A673 (cell line): Measurements from ENCODE around the gene MYORG. TPM values are rescaled to one million over a fixed set of nuclear protein-coding genes. Genes with fewer than 3 reads are reported as not detected.
A peak's percentile ranks its signal among the peaks of the same experiment; 100 is the strongest.

ENCODE experiments used
- BruUV-seq: library from RNA; stranded (reverse); fragments of 400-500 nt; replicated peaks from 2 replicates; lab custom pipeline; 2021; lab: Mats Ljungman, UMichigan
- CTCF ChIA-PET: fragments of 300-600 bp; sonication (Branson Sonifier 250); formaldehyde crosslinking; loops from one replicate; lab custom pipeline; 2022; ENCODE audit warnings: antibody characterized with exemption; lab: Charles Lee
- POLR2A ChIA-PET: fragments of 300-600 bp; sonication (Branson Sonifier 250); formaldehyde crosslinking; loops from one replicate; lab custom pipeline; 2022; ENCODE audit warnings: antibody characterized with exemption; ENCODE audit not compliant: low non-redundant PET; lab: Charles Lee
- DNase-seq: peaks from one replicate; pipeline ENCODE4 v3.0.0-alpha.2; 2015; ENCODE audit warnings: low spot score
- H3K27ac ChIP-seq: fragments of 200-600 bp; sonication (generic); 2 replicates; pipeline ENCODE4 v1.5.1; 2016; ENCODE audit warnings: mixed run types, low read depth, mild to moderate bottlenecking, mixed read lengths, antibody characterized with exemption, low read length; ENCODE audit not compliant: poor library complexity, severe bottlenecking
- H3K27me3 ChIP-seq: fragments of 200-600 bp; sonication (generic); replicated peaks from 2 replicates; pipeline ENCODE4 v1.6.1; 2017; ENCODE audit warnings: mixed run types, low read depth, mild to moderate bottlenecking, mixed read lengths, antibody characterized with exemption, low read length; ENCODE audit not compliant: insufficient read depth, poor library complexity
- H3K36me3 ChIP-seq: fragments of 200-600 bp; sonication (generic); 2 replicates; pipeline ENCODE4 v1.6.1; 2016; ENCODE audit warnings: mixed run types, mild to moderate bottlenecking, mixed read lengths, antibody characterized with exemption, low read length; ENCODE audit not compliant: insufficient read depth, poor library complexity, severe bottlenecking
- H3K4me1 ChIP-seq: fragments of 200-600 bp; sonication (generic); 2 replicates; pipeline ENCODE4 v1.6.1; 2017; ENCODE audit warnings: mixed run types, mild to moderate bottlenecking, mixed read lengths, antibody characterized with exemption, low read length; ENCODE audit not compliant: insufficient read depth, poor library complexity, severe bottlenecking
- H3K4me3 ChIP-seq: fragments of 200-600 bp; sonication (generic); 2 replicates; pipeline ENCODE4 v1.5.1; 2016; ENCODE audit warnings: low read depth, mixed run types, mild to moderate bottlenecking, mixed read lengths, low read length; ENCODE audit not compliant: poor library complexity, severe bottlenecking
- H3K9me3 ChIP-seq: fragments of 200-600 bp; sonication (generic); 2 replicates; pipeline ENCODE4 v1.6.1; 2016; ENCODE audit warnings: mixed run types, low read depth, mild to moderate bottlenecking, mixed read lengths, antibody characterized with exemption, low read length; ENCODE audit not compliant: poor library complexity, severe bottlenecking
- CTCF ChIP-seq: fragments of 300-800, 200-600 bp; sonication (generic); conservative IDR thresholded peaks from 2 replicates; pipeline ENCODE4 v1.5.1; 2017; ENCODE audit warnings: low read depth, mild to moderate bottlenecking, antibody characterized with exemption, low read length, moderate library complexity, mixed read lengths
- EZH2 ChIP-seq: fragments of 200-600 bp; sonication (generic); IDR thresholded peaks from 2 replicates; pipeline ENCODE4 v1.6.1; 2017; ENCODE audit warnings: borderline replicate concordance, low read depth, mild to moderate bottlenecking, mixed read lengths, antibody characterized with exemption, low read length; ENCODE audit not compliant: poor library complexity, severe bottlenecking
- intact Hi-C: fragments of 100-400 bp; cut with micrococcal nuclease; formaldehyde crosslinking; loops from one replicate; pipeline ENCODE4 v1.10.0; 2022; ENCODE audit not compliant: unreplicated experiment
- total RNA-seq: library from RNA; stranded (reverse); gene quantifications from 2 replicates; pipeline ENCODE4 v1.2.3, GENCODE V29; 2021

The MYORG gene
- total RNA-seq, 1 experiment from 2014 or later, result 7.8 TPM

- no peak for DNase-seq
- intact Hi-C loops, result loop anchor here (5.0 kb wide), 2 partner anchors 213 to 258 kb away; no protein-coding TSS in a partner anchor
- peaks cover 8% of the 10 kb centered on the region for H3K36me3 ChIP-seq
- BruUV-seq, result no TSS peak
- H3K9me3 ChIP-seq, result no peaks in the 10 kb centered on the region
- H3K27me3 ChIP-seq, result no peaks in the 10 kb centered on the region
- ChIA-PET CTCF (interaction anchor here (1.0 kb wide), 1 partner anchor 69 kb away, joined by 4 read pairs; no protein-coding TSS in a partner anchor), POLR2A (no interaction called here)
- TF ChIP-seq CTCF (no peak), EZH2 (no peak)
- H3K4me3 ChIP-seq, result no peak overlapping the region
- no peak overlapping the region for H3K27ac ChIP-seq
- peaks cover 6% of the 10 kb centered on the region for H3K4me1 ChIP-seq
These were observed 42.3 kb downstream of the MYORG start for GRCh38 chr9:34334337-34334824.

GRCh38 chr9:34333836-34334235, 42.9 kb downstream of the MYORG start:
- Histone ChIP-seq H3K4me3 (no peak overlapping the region), H3K4me1 (peaks cover 6% of the 10 kb centered on the region), H3K9me3 (no peaks in the 10 kb centered on the region), H3K27me3 (no peaks in the 10 kb centered on the region), H3K36me3 (peaks cover 3% of the 10 kb centered on the region), H3K27ac (no peak overlapping the region)
- ChIA-PET CTCF (interaction anchor here (1.0 to 2.2 kb wide), 2 partner anchors 45 to 70 kb away, joined by 4 to 20 read pairs; no protein-coding TSS in a partner anchor), POLR2A (no interaction called here)
- no TSS peak for BruUV-seq
- no peak for TF ChIP-seq EZH2
- TF ChIP-seq CTCF, result no peak
- no peak for DNase-seq
- intact Hi-C loops, result loop anchor here (5.0 kb wide), 2 partner anchors 213 to 258 kb away; no protein-coding TSS in a partner anchor

- Histone ChIP-seq H3K9me3 (no peaks in the 10 kb centered on the region), H3K36me3 (no peaks in the 10 kb centered on the region), H3K4me3 (no peak overlapping the region), H3K4me1 (peaks cover 11% of the 10 kb centered on the region), H3K27ac (no peak overlapping the region), H3K27me3 (no peaks in the 10 kb centered on the region)
- ChIA-PET POLR2A (interaction anchor here (0.6 kb wide), 1 partner anchor 129 kb away, joined by 6 read pairs; no protein-coding TSS in a partner anchor), CTCF (interaction anchor here (1.1 to 2.2 kb wide), 3 partner anchors 47 to 271 kb away, joined by 4 to 20 read pairs (median 8); no protein-coding TSS in a partner anchor)
- TF ChIP-seq CTCF (peak; percentile 70), EZH2 (no peak)
- intact Hi-C loops, result loop anchor here (1.0 to 5.0 kb wide), 4 partner anchors 47 to 260 kb away; no protein-coding TSS in a partner anchor
- BruUV-seq, result no TSS peak
- DNase-seq, result peak; percentile 68
These were observed 44.4 kb downstream of the MYORG start for GRCh38 chr9:34332076-34332964.
